Lower leg skin (tissue), 4 donors: Measurements from ENCODE around the gene GTF2A2. TPM values are rescaled to one million over a fixed set of nuclear protein-coding genes. Genes with fewer than 3 reads are reported as not detected.

ENCODE experiments used
- DNase-seq, 2 donors: peaks; one replicate each; pipeline ENCODE4 v3.0.0-alpha.2; 2019; ENCODE audit warnings: low spot score in 2 of 2
- H3K4me3 ChIP-seq: fragments of 200-600 bp; sonication (generic); 2 replicates; pipeline ENCODE4 v1.5.1; 2017; ENCODE audit warnings: mild to moderate bottlenecking, low read depth; ENCODE audit not compliant: poor library complexity, severe bottlenecking
- POLR2A ChIP-seq, 2 donors: fragments of 450-650 bp; IDR thresholded peaks; one replicate each; pipeline ENCODE4 v1.6.1; 2016 to 2017; ENCODE audit warnings: antibody characterized with exemption in 2 of 2, mild to moderate bottlenecking in 1 of 2, moderate library complexity in 1 of 2
- WGBS, 2 donors: methylation state at CpG; one replicate each; pipeline ENCODE4 v1.1.5; 2018; 5-methylcytosine and 5-hydroxymethylcytosine counted together
- intact Hi-C: fragments of 100-400 bp; cut with DNase I; formaldehyde crosslinking; loops from one replicate; pipeline ENCODE4 v1.15.0; 2023; ENCODE audit warnings: low total_unique reads
- total RNA-seq, 4 donors: library from RNA; depleted of rRNA; stranded (reverse); fragments of >200 nt; gene quantifications; one replicate each; pipeline ENCODE4 v1.1.0, GENCODE V29; 2016
- TF ChIP-seq, protein P1 (sequence below), 3 donors: fragments of 450-650 bp; IDR thresholded peaks; one replicate each; pipeline ENCODE4 v1.5.1; 2016; ENCODE audit warnings: antibody characterized with exemption in 3 of 3, mild to moderate bottlenecking in 3 of 3, moderate library complexity in 2 of 3

GTF2A2 gene
- total RNA-seq, 4 donors from 2014 or later, result 13.4 to 32.7 (median 17.0) TPM

- peak in 1 of 2 donors; percentile 62 for DNase-seq
Measured at GRCh38 chr15:59688423-59688781, 31.1 kb upstream of the GTF2A2 start.

GRCh38 chr15:59687836-59688235, 30.5 kb upstream of the GTF2A2 start:
- 21% methylated on average over 5 of the region's 5 CpGs for WGBS, 2 donors
- H3K4me3 ChIP-seq, result peak overlapping the region; percentile 93
- DNase-seq, result no peak
- no peak for TF ChIP-seq POLR2A (IDR thresholded peaks at IDR 0.05)
- TF ChIP-seq, protein P1, sequence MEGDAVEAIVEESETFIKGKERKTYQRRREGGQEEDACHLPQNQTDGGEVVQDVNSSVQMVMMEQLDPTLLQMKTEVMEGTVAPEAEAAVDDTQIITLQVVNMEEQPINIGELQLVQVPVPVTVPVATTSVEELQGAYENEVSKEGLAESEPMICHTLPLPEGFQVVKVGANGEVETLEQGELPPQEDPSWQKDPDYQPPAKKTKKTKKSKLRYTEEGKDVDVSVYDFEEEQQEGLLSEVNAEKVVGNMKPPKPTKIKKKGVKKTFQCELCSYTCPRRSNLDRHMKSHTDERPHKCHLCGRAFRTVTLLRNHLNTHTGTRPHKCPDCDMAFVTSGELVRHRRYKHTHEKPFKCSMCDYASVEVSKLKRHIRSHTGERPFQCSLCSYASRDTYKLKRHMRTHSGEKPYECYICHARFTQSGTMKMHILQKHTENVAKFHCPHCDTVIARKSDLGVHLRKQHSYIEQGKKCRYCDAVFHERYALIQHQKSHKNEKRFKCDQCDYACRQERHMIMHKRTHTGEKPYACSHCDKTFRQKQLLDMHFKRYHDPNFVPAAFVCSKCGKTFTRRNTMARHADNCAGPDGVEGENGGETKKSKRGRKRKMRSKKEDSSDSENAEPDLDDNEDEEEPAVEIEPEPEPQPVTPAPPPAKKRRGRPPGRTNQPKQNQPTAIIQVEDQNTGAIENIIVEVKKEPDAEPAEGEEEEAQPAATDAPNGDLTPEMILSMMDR (IDR thresholded peaks at IDR 0.05), result no peak
- intact Hi-C loops, result no loop called here

More at GRCh38 chr15:59688423-59688781, 31.1 kb upstream of the GTF2A2 start:
- TF ChIP-seq, protein P1 (IDR thresholded peaks at IDR 0.05), result no peak
- no peak for TF ChIP-seq POLR2A (IDR thresholded peaks at IDR 0.05)
- 0 to 1% methylated on average over 15 of the region's 15 CpGs for WGBS, 2 donors
- peak overlapping the region; percentile 93 for H3K4me3 ChIP-seq
- intact Hi-C loops, result no loop called here

DNA sequence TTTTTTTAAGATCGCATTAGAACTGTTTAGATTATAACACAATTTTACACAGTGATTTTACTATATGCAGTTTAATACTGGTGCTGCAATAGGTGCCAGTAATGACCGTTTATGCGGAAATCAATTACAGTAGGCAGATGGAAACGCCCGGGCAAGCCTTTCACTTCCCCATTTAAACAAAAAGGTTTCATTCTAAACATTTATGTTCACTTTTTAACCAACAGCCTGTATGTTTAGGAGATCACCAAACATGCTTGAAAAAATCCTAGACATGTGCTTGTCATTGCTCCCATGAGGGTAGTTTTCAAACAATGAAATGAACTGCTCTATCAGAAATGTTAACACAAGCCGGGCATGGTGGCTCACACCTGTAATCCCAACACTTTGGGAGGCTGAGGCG, 29.1 kb upstream of the GTF2A2 start:
- WGBS, 2 donors, result 43 to 64% methylated on average over 7 of the region's 7 CpGs
- intact Hi-C loops, result no loop called here
- H3K4me3 ChIP-seq, result no peak overlapping the region
- DNase-seq, result no peak
- TF ChIP-seq, protein P1 (IDR thresholded peaks at IDR 0.05), result no peak
- TF ChIP-seq POLR2A (IDR thresholded peaks at IDR 0.05), result no peak

GRCh38 chr15:59685737-59686297, 28.5 kb upstream of the GTF2A2 start:
- intact Hi-C loops, result no loop called here
- WGBS, 2 donors, result 2% methylated on average over 1 of the region's 1 CpG
- no peak for DNase-seq
- TF ChIP-seq, protein P1 (IDR thresholded peaks at IDR 0.05), result no peak
- no peak for TF ChIP-seq POLR2A (IDR thresholded peaks at IDR 0.05)
- H3K4me3 ChIP-seq, result no peak overlapping the region

- intact Hi-C loops, result no loop called here
- H3K4me3 ChIP-seq, result no peak overlapping the region
- WGBS, 2 donors, result 88 to 99% methylated on average over 4 of the region's 5 CpGs
- DNase-seq, result no peak
- no peak for TF ChIP-seq POLR2A (IDR thresholded peaks at IDR 0.05)
- TF ChIP-seq, protein P1 (IDR thresholded peaks at IDR 0.05), result no peak
Measured at GRCh38 chr15:59680870-59681269, 23.6 kb upstream of the GTF2A2 start.

- intact Hi-C loops, result no loop called here
- TF ChIP-seq POLR2A (IDR thresholded peaks at IDR 0.05), result no peak
- TF ChIP-seq, protein P1 (IDR thresholded peaks at IDR 0.05), result no peak
- WGBS, 2 donors, result 91 to 95% methylated on average over 6 of the region's 6 CpGs
- DNase-seq, result no peak
- no peak overlapping the region for H3K4me3 ChIP-seq
Measured at GRCh38 chr15:59680346-59680745, 23.0 kb upstream of the GTF2A2 start.
